Measurements from ENCODE around the gene GPR146.

DNA sequence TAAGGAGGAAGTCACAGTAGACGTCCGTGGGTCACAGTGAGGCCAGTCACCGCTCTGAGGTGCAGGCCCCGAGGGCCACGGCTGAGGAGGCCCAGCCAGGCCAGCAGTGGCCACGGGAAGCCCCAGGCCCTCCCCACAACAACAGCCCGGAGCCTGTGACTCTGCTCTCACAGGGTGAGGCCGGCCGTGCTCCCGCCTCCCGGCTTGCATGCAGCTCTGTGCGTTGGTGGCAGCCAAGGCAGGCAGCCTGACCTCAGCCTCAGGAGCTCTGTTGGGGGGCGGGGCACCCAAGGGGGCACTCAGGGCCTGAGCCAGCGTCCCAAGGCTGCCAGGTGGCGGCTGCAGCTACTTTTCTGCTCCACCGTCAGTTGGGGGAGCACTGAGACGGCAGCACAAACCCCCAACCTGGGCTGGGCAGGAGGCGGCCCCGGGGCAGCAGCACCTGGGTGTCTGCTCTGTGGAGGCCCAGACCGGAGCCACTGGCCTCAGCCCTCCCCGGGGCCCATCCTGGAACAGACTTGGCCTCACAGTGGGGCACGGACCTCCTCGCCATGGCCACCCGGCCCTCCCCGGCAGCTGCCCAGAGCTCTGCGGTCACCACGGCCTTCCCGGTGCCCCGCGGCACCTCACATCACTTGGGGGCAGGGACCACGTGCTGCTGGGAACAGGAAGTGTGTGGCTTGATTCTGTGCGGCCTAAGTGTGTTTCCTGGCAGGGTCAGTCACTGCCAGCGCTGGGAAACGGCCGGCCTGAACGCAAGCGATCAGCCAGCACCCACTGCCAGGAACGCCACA lies 48.1 kb upstream of the GPR146 start:
- TF ChIP-seq, protein P1, sequence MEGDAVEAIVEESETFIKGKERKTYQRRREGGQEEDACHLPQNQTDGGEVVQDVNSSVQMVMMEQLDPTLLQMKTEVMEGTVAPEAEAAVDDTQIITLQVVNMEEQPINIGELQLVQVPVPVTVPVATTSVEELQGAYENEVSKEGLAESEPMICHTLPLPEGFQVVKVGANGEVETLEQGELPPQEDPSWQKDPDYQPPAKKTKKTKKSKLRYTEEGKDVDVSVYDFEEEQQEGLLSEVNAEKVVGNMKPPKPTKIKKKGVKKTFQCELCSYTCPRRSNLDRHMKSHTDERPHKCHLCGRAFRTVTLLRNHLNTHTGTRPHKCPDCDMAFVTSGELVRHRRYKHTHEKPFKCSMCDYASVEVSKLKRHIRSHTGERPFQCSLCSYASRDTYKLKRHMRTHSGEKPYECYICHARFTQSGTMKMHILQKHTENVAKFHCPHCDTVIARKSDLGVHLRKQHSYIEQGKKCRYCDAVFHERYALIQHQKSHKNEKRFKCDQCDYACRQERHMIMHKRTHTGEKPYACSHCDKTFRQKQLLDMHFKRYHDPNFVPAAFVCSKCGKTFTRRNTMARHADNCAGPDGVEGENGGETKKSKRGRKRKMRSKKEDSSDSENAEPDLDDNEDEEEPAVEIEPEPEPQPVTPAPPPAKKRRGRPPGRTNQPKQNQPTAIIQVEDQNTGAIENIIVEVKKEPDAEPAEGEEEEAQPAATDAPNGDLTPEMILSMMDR (IDR thresholded peaks at IDR 0.05), result no peak
- TF ChIP-seq POLR2A (IDR thresholded peaks at IDR 0.05), result no peak
- no peak for TF ChIP-seq POLR2AphosphoS5 (IDR thresholded peaks at IDR 0.05)
